ENCODE results near the gene POU3F3. TPM values are rescaled to one million over a fixed set of nuclear protein-coding genes. Genes with fewer than 3 reads are reported as not detected.

The POU3F3 gene
- total RNA-seq, 2 donors from 2014 or later: 0.15 to 0.34 TPM

- DNase-seq: no peak
- intact Hi-C loops (cut with DNase I, micrococcal nuclease): no loop called here
- ATAC-seq: no peak
These were observed 7.7 kb upstream of the POU3F3 start for GRCh38 chr2:104845946-104846785.

DNA sequence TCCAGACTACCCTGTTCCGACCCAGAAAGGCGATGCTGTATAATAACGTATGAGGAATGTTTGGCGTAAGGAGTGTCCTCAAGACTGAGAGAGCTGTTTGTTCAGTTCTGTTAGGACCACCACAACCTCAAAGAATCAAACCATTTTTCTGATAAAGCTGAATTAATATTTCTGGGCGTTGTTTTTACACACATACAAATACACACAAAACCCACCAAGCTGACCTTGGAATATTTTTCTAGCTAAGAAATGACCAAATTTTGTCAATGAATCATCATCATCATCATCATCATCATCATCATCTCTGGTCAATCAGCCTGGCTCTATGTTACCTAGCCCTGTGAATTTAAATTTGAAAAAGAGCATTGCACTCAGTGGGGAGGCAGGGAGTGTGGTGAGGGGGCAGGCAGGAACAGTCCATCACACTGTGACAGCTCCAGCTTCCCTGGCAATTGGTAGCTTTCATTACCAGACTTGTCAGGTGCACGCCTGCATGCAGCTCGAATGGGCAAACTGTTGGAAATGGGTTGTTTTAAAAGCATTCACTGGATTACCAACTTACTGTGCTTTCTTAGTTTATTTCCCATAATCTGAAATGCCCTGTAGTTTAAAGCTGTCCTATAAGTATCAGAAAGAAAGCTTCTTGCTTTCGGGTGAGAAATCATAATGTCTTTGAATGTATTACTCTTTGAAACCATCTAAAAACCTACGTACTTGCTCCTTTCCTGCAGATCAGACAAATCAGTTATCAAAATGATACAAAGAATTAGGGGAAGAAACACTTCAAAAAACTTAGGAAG is 6.9 kb upstream of the POU3F3 start:
- intact Hi-C loops (cut with DNase I, micrococcal nuclease): no loop called here

DNA sequence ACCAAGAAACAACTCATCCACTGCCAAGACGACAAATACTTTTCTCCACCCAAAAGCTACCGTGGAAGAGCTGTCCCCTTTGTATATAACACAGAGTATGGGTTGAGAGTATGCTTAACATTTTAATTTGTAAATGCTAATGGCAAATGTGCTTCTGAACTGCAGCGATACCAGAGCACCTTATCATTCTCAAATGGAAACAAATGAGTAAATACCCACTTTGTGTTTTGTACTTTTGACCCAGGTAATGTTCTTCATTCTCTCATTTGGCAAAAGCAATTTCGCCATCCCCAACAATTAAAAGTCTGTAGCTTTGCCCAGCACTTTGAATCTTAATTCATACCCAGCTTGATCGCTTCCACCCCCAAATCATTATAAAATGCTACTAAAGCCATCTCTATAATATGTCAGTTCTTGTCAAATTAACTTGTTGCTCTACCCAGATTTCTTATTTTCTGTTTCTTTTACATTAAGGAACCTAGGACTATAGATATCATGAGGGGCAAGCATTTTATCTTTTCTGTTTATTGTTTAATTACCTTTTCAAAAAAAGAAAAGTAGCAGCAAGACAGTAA is 6.2 kb upstream of the POU3F3 start:
- no peak for DNase-seq
- ATAC-seq: no peak
- intact Hi-C loops (cut with DNase I, micrococcal nuclease): no loop called here

More for the DNA sequence above, 6.9 kb upstream of the POU3F3 start:
- no peak for ATAC-seq
- DNase-seq: no peak

DNA sequence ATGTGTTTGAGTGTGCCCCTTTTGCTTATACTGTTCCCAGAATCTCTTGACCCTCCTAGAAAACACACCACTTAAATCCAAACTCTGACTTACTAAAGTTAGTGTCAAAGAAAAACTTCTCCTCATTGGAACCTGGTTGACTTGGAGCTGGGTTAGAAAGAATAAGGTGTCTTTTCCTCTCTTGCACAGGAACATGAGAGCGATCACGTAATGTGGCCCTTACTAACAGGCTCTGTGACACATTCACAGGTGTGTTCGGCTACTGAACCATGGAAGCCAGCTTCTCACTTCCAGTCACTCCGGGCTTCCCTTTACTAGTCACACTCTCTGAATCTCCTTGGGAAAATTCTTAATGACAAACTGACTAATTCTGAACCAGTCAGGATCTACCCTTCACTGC is 5.4 kb upstream of the POU3F3 start:
- intact Hi-C loops (cut with DNase I, micrococcal nuclease): no loop called here
- no peak for DNase-seq
- ATAC-seq: no peak

DNA sequence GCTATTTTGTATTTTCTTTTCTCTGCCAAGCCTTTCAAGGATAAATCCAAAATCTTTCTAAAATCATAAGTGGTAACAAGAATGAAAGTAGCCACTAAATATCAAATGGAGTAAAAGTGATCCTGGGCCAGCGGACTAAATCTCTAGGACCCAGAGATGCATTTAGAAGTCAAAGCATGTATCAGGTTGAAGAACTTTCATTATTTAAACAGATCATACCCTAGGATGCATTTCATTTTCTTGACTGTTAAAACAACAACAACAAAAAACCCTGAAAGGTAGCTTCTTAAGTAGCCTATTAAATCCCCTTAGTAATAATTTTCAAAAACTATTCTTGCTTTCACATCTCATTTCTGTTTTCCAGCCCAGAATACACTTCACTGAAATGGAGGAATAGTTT is 4.8 kb upstream of the POU3F3 start:
- intact Hi-C loops (cut with DNase I, micrococcal nuclease): no loop called here
- ATAC-seq: no peak

DNA sequence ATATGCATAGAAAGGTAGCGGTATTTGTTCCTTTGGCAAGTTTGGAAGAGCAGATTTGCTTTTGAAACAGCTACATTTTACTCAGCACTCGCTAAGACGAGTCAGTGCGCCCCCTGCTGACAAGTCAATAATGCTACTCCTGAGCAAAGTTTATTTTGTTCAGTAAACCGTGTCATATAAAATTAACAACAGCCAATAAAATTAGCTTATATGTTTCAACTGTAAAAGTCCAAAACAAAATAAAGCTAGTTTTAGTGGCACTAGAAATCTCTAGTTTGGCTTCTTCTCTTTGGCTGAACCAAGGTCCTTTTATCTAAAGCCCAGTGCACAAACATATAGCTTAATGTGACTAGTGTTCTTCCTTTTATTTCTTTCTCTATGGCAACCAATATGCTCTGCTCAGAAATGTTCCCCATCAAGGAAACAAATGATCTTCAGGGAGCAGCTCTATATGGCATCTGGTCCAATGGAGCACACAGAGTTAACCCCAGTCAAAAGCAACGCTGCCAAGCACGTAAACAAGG is 4.2 kb upstream of the POU3F3 start:
- peak; percentile 55 for ATAC-seq
- intact Hi-C loops (cut with DNase I, micrococcal nuclease): no loop called here
- peak in 1 of 2 donors; percentile 65 for DNase-seq

More for the DNA sequence above, 4.8 kb upstream of the POU3F3 start:
- no peak for DNase-seq

DNA sequence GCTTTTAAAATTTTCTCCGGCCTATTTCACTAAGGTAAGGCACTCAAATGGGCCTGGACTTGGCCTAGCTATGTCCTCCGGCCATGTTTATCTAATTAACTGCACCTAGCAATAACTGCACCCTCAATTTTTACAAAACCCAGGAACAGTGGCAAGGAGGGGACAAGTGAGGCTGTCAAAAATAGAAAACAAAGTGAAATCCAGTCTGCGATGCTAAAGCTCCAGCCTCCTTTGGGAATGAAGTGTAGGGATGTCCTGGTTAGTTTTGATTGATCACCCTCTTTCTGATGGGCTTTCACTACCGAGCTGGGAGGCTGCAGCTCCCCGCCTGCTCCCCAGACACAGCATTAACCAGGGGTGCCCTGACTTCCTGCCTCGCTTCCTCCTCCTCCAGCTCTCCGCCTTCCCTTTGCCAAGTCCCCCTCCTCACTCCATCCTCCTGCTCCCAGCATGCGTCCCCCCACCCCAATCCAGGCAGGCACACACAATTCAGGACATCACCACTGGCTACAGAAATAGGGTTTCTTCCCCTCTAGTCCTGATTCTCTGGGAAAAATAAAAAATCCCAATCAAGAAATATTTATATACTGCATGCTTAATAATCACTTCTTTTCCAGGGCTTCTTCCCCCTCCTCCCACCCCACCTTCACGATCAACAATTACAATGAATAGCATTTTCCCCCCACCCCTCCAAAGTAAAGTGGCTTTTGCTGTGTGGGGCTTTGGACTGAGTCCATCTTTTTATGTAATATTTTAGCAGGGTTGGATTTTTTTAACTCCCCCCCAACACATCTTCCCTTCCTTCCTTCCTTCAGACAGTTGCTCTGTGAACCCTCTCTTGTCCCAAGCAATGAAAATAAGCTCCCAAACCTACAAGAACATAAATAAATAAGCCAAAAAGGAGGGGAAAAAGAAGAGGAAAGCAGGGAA is 3.3 kb upstream of the POU3F3 start:
- ATAC-seq: no peak
- intact Hi-C loops (cut with DNase I, micrococcal nuclease): no loop called here
- no peak for DNase-seq

DNA sequence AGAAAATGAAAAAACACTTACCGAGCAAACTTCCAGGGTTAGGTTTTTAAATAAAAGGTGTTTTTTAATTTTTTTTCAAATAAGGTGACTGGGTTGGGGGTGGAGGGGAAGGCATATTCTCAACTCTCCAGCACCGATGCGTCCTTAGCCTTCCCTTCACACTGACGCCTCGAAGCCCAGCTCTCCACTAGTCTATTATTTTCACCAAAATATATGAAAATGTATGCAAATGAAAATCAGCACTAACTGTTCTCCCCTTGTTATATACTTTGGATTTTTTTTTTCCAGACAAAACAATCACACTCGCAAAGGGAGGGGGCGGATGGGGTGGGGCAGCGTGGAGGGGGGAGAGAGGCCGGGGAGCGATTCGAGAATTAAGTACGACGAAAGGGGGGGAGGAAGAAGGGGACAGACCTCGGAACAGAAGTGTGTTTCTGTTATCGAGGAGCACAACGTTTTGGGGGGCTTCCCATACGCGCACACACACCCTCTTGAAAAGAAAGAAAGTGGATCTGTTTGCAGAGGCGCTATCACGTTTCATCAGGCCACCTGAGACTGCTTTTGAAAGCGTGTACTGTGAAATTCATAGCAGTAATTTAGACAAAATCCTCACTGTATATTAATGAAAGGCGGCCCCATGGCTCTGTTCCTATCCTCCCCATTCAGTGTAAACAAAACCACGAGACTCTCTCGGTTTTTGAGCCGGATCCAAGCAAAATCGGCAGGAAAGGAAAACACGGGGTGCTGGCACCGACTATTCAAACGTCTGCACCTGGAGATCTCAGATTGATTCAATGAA is 2.4 kb upstream of the POU3F3 start:
- no peak for DNase-seq
- no peak for ATAC-seq
- intact Hi-C loops (cut with DNase I, micrococcal nuclease): no loop called here

GRCh38 chr2:104852090-104852666 is 1.7 kb upstream of the POU3F3 start:
- ATAC-seq: peak; percentile 29

GRCh38 chr2:104854498-104855220 is 744 bp downstream of the POU3F3 start:
- DNase-seq (no peak), ATAC-seq (no peak)
- intact Hi-C loops (cut with DNase I, micrococcal nuclease): no loop called here

More at GRCh38 chr2:104852090-104852666, 1.7 kb upstream of the POU3F3 start:
- DNase-seq: no peak
- intact Hi-C loops (cut with DNase I, micrococcal nuclease): no loop called here

GRCh38 chr2:104855221-104856085 is 1.5 kb downstream of the POU3F3 start:
- intact Hi-C loops (cut with DNase I, micrococcal nuclease): no loop called here
- DNase-seq (no peak), ATAC-seq (no peak)

DNA sequence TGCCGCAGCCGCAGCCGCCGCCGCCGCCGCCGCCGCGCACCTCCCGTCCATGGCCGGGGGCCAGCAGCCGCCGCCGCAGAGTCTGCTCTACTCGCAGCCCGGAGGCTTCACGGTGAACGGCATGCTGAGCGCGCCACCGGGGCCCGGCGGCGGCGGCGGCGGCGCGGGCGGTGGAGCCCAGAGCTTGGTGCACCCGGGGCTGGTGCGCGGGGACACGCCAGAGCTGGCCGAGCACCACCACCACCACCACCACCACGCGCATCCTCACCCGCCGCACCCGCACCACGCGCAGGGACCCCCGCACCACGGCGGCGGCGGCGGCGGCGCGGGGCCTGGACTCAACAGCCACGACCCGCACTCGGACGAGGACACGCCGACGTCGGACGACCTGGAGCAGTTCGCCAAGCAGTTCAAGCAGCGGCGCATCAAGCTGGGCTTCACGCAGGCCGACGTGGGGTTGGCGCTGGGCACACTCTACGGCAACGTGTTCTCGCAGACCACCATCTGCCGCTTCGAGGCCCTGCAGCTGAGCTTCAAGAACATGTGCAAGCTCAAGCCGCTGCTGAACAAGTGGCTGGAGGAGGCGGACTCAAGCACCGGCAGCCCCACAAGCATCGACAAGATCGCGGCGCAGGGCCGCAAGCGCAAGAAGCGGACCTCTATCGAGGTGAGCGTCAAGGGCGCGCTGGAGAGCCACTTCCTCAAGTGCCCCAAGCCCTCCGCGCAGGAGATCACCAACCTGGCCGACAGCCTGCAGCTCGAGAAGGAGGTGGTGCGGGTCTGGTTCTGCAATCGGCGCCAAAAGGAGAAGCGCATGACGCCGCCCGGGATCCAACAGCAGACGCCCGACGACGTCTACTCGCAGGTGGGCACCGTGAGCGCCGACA is 2.4 kb downstream of the POU3F3 start:
- ATAC-seq (no peak), DNase-seq (no peak)
- intact Hi-C loops (cut with DNase I, micrococcal nuclease): no loop called here

- DNase-seq (no peak), ATAC-seq (no peak)
- intact Hi-C loops (cut with DNase I, micrococcal nuclease): no loop called here
These were observed 3.0 kb downstream of the POU3F3 start for GRCh38 chr2:104856973-104857261.

GRCh38 chr2:104857262-104858005 is 3.5 kb downstream of the POU3F3 start:
- no peak for ATAC-seq
- no peak for DNase-seq
- intact Hi-C loops (cut with DNase I, micrococcal nuclease): no loop called here

Measured in left colon (tissue), 2 donors.